ENCODE measurements around the gene SLC25A20.
"Not testable (repeated sequence)": the region's sequence is repeated elsewhere in the genome, so short reads cannot be mapped to it uniquely, and the experiment has no call there.

The SLC25A20 gene

GRCh38 chr3:48847053-48847503 lies 51.6 kb downstream of the SLC25A20 start:
- peak; percentile 18 to 39 for DNase-seq (ENCODE audit: low read depth in 2 of 2)

- DNase-seq (ENCODE audit: low read depth in 2 of 2), result no peak
Observed at GRCh38 chr3:48845170-48845569, 53.5 kb downstream of the SLC25A20 start.

DNA sequence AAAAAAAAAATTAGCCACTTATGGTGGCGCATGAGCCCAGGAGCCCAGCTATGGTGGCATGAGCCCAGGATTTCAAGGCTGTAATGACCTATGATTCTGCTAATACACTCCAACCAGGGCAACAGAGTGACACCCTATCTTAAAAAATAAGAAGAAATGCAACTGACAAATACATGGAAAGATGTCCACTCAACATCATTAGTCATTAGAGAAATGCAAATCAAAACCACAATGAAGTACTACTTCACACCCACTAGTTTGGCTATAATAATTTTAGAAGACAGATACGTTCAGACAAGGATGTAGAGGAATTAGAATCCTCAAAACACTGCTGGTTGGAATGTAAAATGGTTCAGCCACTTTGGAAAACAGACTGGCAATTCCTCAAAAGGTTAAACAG lies 61.5 kb downstream of the SLC25A20 start:
- no peak for DNase-seq (ENCODE audit: low read depth in 2 of 2)

- DNase-seq (ENCODE audit: low read depth in 2 of 2), result no peak
Observed at GRCh38 chr3:48835650-48836366, 62.9 kb downstream of the SLC25A20 start.

- no peak for DNase-seq (ENCODE audit: low read depth in 2 of 2)
Observed at GRCh38 chr3:48832684-48833083, 66.0 kb downstream of the SLC25A20 start.

- DNase-seq (ENCODE audit: low read depth in 2 of 2), result no peak
Observed at GRCh38 chr3:48830715-48831114, 68.0 kb downstream of the SLC25A20 start.

DNA sequence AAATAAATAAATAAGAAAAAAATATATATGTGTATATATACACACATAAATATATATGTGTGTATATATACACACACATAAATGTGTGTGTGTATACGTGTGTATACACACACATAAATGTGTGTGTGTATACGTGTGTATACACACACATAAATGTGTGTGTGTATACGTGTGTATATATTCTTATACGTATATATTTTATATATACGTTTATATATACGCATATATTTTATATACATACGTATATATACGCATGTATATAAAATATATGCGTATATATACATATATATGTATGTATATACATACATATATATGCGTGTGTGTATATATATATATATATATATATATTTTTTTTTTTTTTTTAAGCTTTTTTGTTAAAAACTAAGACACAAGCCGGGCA lies 69.2 kb downstream of the SLC25A20 start:
- not testable (repeated sequence) for DNase-seq (ENCODE audit: low read depth in 2 of 2)

- DNase-seq (ENCODE audit: low read depth in 2 of 2), result not testable (repeated sequence)
Observed at GRCh38 chr3:48827874-48828273, 70.8 kb downstream of the SLC25A20 start.

DNA sequence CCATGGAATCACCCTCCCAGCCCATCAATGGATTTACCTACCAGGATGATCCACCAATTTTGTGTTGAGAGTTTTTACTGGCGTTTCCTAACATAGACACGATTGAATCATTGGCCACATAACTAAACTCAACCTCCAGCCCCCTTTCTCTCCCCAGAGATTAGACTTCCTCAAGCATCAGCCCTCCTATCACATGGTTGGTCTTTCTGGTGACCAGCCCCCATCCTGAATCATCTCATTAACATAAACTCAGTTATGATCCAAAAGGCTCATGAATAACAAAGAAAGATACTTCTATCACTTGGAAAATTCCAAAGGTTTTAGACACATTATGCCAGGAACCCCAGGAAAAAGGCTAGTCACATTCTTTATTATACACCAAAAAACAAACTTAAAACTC lies 72.2 kb downstream of the SLC25A20 start:
- no peak for DNase-seq (ENCODE audit: low read depth in 2 of 2)

GRCh38 chr3:48820612-48821324 lies 77.9 kb downstream of the SLC25A20 start:
- no peak for DNase-seq (ENCODE audit: low read depth in 2 of 2)

- no peak for DNase-seq (ENCODE audit: low read depth in 2 of 2)
Observed at GRCh38 chr3:48819234-48820221, 79.2 kb downstream of the SLC25A20 start.

DNA sequence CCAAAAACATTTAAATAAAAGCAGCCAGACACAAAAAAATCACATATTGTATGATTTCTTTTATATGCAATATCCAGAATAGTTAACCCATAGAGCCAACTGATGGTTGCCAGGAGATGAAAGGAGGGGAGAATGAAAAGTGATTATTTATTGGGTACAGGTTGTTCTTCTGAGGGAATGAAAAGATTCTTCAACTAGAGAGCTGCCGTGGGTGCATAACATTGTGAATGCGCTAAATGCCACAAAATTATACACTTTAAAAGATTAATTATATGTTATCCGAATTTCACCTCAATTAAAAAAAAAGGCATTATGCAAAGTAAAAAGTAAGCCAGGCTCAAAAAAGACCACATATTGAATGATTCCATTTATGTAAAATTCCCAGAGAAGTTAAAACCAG lies 87.2 kb downstream of the SLC25A20 start:
- DNase-seq (ENCODE audit: low read depth in 2 of 2), result no peak

All from stimulated activated CD4-positive, alpha-beta T cell treated with anti-CD3 and anti-CD28 coated beads, Interleukin-1b, Interleukin-23, amount 100 ng/mL, for 4 hours (primary cell).